Measurements from ENCODE around the gene ATP6V1G3.
"Not testable (repeated sequence)": the region's sequence is repeated elsewhere in the genome, so short reads cannot be mapped to it uniquely, and the experiment has no call there.

The ATP6V1G3 gene

DNA sequence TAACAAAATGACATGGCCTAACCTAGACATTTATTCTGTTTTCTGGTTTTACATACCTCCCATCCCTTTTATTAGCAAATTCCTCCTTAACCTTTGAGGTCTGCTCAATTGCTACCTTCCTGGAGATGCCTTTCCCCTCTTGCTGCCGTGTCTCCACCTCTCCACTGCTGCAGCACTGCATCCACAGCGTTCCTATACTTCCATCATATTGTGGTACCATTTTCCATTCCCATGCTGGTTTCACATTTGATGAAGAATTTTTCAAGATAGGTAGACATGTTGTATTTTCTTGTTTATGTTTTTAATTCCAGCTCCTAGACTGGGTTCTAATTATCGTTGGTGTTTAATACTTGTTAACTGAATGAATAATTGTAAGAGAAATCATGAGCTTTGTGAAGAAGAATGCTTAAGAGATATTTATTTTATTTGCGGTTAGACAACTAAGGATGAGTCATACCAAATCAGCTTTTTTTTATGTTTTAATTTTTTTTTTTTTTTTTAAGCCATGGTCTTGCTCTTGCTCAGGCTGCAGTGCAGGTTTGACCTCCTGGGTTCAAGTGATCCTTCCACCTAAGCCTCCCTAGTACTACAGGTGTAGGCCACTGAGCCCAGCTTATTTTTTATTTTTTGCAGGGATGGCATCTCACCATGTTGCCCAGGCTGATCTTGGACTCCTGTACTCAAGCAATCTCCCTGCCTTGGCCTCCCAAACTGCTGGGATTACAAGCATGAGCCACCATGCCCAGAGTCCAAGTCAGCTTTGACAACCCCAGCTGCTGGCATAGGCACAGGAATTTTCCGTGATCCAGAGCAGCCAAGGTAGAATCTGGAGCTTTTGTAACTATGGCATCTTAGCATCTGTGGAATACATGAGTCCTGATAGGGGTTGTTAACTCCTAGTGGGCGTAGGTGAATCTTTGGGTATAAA, 44.0 kb downstream of the ATP6V1G3 start:
- DNase-seq (ENCODE audit: low spot score), result peak; percentile 26

DNA sequence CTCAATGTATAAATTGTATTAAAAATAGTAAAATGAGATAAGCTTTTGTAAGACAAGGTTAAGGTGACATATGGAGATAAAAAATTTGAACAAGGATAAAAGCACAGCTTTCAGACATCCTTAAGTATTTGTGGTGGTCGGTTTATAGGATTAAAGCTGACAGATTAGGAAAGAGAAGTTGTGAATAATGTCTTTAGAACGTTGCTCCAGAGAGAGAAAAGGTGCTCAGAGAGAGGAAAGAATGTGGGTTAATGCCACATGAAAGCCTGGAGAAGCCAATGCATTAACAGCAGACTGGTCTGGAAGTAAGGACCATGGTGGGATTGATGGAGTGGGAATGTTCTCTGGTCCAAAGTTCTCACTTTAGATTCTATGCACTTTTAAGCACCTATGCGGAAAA, 44.8 kb downstream of the ATP6V1G3 start:
- DNase-seq (ENCODE audit: low spot score), result no peak

DNA sequence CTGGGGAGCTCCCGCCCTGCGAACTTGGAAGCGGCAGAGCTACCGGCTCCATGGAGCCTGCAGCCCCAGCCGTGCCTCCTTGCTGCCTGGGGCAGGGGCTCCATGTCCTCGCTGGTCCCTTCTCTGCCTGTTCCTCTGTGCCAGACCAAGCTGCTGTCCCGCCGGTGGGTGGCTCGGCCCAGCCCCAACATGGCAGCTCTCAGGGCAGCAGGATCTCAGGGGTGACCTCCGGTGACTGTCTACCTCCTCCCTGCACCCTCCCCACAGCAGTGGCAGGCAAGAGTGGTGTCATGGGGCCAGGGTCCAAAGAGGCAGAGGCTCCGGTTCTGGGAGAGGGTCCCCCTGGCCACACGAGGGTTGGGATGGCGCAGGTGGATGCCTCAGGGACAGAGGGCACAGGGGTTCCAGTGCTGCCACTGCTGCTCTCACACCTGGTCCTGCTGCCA, 45.8 kb downstream of the ATP6V1G3 start:
- no peak for DNase-seq (ENCODE audit: low spot score)

DNA sequence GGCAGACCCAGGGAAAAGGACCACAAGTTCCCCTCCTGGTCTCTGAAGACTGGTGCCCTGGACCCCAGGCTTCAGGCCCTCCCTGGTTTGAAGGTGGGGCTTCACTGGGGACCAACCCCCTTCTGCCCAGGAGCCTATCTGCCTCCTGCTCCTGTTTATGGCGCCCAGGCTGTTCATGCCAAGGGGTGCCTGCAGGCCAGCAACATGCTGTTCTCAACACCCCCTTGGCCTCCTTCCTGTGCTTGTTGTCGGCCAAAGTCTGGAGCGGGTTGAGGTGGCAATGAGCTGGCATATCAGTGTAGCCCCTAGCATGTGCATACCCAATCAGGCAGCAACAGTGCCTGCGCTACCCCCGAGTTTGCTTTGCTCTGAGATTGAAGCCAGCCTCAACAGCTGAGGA, 46.3 kb downstream of the ATP6V1G3 start:
- no peak for DNase-seq (ENCODE audit: low spot score)

DNA sequence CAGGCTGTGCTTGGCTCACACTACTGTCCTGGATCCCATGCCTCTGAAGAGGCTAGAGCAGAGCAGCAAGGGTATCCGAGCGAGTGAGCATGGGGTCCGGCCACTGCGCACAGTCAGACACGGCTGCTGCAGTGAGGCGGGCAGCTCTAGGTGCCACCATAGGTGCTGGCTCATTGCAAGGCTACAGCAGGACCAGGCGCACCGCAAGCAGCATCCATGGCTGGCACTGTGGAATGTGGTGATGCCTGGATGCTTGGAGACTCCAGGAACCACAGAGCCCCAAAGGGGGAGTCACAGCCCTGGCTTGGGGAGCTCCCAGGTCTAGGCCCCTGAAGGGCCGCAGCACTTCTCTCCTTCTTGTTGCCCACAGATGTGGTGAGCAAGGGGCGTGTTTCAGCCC, 47.2 kb downstream of the ATP6V1G3 start:
- no peak for DNase-seq (ENCODE audit: low spot score)

DNA sequence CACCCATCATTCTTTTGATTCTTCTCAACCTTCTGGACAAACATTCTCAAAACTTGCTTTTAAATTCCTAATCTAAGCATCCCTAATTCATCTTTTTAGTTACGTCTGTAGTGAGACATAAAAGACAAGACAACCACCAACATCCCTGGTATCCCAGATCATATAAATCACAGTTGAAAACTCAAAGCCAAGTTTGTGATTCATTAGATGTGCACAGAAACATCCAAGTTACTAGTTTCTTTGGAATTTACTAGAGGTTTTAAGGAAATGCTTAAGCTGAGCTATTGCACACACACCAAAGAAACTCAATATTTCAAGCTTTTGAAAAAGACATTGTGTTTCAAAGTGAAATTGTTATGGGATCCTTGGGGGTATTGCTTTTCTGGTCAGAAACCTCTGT, 47.6 kb downstream of the ATP6V1G3 start:
- DNase-seq (ENCODE audit: low spot score), result peak; percentile 66

DNA sequence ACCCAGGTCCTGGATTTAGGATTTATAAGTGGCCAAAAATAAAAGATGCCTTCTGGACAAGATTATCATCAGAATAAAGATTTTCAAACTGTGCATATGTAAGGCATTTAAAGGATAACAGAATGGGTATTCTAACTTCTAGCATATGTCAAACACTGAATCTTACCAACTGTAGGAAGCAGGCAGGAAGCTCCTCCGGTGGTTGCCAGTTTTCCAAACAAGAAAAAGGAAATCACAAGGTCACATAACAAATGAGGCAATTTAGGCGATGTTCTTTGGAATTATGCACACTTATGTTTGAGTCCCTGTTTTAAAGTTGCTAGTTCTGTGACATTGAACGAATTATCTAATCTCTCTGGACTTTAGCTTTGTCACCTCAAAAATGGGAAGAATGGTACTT, 48.9 kb downstream of the ATP6V1G3 start:
- DNase-seq (ENCODE audit: low spot score), result no peak

DNA sequence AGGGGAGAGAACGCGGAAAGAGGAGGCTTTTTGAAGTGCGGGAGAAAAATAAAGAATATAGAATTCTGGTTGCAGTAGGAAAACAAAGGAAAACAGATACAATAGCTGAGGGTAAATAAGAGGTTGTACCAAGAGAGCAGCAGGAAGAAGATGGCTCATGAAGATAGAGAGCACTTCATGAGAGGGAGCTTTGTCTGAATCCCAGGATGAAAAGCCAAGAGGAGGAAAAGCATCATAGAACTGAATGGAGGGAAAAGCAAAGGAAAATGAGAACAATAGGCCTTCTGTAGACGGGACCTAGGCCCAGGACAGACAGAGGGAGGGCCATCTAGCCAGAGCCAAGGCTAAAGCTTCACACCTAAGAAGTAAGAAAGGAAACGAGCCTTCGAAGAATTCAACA, 49.5 kb downstream of the ATP6V1G3 start:
- DNase-seq (ENCODE audit: low spot score), result no peak

DNA sequence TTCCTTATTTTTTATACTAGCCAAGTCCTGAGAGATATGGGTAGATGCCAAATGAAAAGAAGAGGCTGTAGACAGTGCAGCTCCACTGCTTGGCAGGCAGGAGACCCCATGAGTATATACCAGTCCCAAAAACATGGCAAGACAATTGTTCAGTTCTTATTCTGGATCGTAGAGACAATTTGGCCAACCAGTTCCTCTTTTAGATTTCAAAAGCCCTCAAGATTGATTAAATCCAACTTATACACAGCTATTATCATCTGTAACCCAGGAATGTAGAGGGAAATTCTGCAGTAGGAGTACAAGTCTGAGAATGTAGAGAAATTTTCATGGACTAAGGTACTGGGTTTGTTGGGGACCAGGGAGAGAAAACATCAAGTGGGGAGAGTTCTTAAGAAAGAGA, 50.3 kb downstream of the ATP6V1G3 start:
- no peak for DNase-seq (ENCODE audit: low spot score)

DNA sequence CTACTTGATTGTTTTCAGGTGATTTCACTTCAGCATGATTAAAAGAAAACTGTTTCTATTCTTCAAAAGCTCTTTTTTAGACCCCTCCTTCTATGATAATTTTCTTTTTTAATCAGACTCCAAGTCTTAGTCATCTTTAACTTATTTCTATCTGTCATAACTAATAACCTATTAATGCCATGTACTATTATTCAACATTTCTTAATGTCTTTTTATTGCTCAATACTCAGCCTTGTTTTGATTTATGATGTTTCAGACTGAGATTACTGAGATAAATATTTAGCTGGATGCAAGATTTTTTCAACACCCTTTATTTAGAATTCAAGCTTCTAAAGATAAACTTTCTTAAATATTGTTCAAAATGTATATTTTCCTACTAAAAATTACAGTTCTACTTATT, 53.6 kb downstream of the ATP6V1G3 start:
- no peak for DNase-seq (ENCODE audit: low spot score)

DNA sequence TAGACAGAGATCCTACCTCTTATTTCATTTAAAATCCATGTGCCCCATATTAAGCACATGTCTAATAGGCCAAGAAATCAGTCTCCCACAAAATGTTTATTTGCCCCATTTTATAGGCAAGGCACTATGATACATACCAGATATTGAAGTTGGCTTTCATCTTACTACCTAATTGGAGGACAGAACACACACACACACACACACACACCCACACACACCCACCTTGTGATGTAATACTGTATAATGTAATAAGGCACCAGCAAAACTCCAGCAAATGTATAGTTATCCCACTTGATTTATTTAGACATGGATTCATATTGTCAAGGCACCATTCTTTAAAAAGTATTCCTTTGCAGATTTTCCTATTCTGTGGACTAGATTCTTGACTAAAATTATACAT, 56.8 kb downstream of the ATP6V1G3 start:
- no peak for DNase-seq (ENCODE audit: low spot score)

DNA sequence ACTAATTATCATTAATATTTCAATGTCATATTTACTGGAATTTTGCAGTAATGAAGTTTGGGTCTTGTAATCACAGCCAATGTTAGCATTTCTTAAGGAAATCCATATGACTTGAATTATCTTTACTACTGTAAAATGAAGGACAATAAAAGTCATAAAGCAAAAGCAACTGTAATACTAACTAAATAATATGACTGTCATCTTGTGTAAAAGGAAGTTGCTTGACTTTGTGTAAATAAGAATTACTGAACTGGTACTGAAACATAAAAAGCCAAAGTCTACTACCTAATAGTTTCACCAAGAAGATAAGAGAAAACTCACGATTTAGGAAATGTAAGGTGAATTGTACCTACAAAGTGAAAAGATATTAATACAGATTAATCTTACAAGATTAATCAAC, 57.5 kb downstream of the ATP6V1G3 start:
- no peak for DNase-seq (ENCODE audit: low spot score)

DNA sequence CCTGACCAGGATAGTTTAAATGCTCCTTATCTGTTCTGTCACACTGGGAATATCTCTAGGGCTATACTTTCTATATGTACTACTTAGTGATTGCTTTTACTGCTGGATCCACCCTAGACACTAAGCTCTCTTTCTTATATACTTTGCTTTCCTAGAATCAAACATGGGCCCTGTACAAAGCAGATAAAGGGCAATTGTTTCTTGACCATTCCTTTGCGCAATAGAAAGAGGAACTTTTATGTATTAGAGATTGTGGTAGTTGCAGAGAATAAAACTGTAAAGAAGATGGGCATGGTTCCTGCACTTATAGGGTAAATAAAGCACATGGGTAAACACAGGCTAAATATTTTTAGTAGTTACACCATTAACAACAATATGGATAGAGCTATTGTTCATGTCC, 58.8 kb downstream of the ATP6V1G3 start:
- no peak for DNase-seq (ENCODE audit: low spot score)

DNA sequence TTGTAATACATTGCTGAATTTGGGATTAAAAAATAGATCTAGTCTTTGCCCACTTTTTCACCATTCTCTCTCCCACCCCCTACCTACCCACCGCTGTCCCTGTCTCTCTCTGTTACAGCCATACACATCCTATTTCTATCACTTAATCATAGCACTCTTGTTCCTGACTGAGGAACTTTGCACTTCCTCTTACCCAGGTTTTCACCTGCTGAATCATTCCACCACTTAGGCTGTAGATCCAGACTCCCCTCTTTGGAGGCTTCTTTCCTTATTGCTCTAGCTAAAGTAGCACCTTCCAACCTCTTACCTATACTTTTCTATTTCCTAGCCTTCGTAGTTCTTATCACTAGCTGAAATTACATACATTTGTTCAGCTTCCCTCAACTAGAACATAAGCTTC, 59.6 kb downstream of the ATP6V1G3 start:
- DNase-seq (ENCODE audit: low spot score), result no peak

DNA sequence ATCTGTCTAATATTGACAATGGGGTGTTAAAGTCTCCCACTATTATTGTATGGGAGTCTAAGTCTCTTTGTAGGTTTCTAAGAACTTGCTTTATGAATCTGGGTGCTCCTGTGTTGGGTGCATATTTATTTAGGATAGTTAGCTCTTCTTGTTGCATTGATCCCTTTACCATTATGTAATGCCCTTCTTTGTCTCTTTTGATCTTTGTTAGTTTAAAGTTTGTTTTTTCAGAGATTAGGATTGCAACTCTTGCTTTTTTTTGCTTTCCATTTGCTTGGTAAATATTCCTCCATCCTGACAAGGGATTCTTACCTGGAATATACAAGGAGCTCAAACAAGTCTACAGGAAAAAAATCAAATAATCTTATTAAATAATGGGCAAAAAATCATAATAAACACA, 63.1 kb downstream of the ATP6V1G3 start:
- not testable (repeated sequence) for DNase-seq (ENCODE audit: low spot score)
